Nephron progenitor cell (in vitro differentiated cells): ENCODE results near the gene S100A16.
A peak's percentile ranks its signal among the peaks of the same experiment; 100 is the strongest.

ENCODE experiments used
- DNase-seq: peaks from one replicate; pipeline ENCODE4 v3.0.0; 2021
- H3K27ac Mint-ChIP-seq: 2 replicates; pipeline ENCODE4 v1.8.0; 2021; ENCODE audit warnings: mild to moderate bottlenecking, moderate library complexity, mixed read lengths
- H3K27me3 Mint-ChIP-seq: 2 replicates; pipeline ENCODE4 v1.8.0; 2021; ENCODE audit warnings: mild to moderate bottlenecking, low read depth, mixed read lengths; ENCODE audit not compliant: poor library complexity
- H3K36me3 Mint-ChIP-seq: 2 replicates; pipeline ENCODE4 v1.8.0; 2021; ENCODE audit warnings: low read depth, mixed read lengths
- H3K4me1 Mint-ChIP-seq: 2 replicates; pipeline ENCODE4 v1.8.0; 2021; ENCODE audit warnings: mixed read lengths
- H3K4me3 Mint-ChIP-seq: 2 replicates; pipeline ENCODE4 v1.8.0; 2021; ENCODE audit warnings: mild to moderate bottlenecking, moderate library complexity, mixed read lengths
- H3K9me3 Mint-ChIP-seq: 2 replicates; pipeline ENCODE4 v1.8.0; 2021; ENCODE audit warnings: mild to moderate bottlenecking, moderate library complexity, mixed read lengths
- TF ChIP-seq, protein P1 (sequence below): fragments of 200-600 bp; sonication (generic); IDR thresholded peaks from 2 replicates; pipeline ENCODE4 v1.5.0; 2021; ENCODE audit warnings: antibody characterized with exemption

Gene S100A16

DNA sequence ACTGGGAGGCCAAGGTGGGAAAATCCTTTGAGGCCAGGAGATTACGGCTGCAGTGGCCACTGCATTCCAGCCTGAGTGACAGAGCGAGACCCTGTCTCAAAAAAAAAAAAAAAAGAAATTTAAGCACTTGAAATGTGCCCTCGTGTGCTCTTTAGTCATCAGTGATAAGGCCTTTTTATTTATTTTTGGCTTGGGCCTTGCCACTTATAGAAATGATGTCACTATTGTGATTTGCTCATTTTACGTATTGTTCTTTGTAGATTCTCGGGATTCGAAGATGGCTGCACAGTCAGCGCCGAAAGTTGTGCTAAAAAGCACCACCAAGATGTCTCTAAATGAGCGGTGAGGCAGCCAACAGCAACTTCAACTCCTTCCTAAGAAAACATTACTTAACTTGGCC is 23.4 kb upstream of the S100A16 start:
- Mint-ChIP-seq H3K4me1 (peaks cover 68% of the 10 kb centered on the region), H3K27ac (no peak overlapping the region), H3K36me3 (peaks cover 63% of the 10 kb centered on the region), H3K4me3 (peak overlapping the region; percentile 81), H3K27me3 (peaks cover 3% of the 10 kb centered on the region), H3K9me3 (peaks cover 12% of the 10 kb centered on the region)
- TF ChIP-seq, protein P1, sequence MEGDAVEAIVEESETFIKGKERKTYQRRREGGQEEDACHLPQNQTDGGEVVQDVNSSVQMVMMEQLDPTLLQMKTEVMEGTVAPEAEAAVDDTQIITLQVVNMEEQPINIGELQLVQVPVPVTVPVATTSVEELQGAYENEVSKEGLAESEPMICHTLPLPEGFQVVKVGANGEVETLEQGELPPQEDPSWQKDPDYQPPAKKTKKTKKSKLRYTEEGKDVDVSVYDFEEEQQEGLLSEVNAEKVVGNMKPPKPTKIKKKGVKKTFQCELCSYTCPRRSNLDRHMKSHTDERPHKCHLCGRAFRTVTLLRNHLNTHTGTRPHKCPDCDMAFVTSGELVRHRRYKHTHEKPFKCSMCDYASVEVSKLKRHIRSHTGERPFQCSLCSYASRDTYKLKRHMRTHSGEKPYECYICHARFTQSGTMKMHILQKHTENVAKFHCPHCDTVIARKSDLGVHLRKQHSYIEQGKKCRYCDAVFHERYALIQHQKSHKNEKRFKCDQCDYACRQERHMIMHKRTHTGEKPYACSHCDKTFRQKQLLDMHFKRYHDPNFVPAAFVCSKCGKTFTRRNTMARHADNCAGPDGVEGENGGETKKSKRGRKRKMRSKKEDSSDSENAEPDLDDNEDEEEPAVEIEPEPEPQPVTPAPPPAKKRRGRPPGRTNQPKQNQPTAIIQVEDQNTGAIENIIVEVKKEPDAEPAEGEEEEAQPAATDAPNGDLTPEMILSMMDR, result no peak
- no peak for DNase-seq

DNA sequence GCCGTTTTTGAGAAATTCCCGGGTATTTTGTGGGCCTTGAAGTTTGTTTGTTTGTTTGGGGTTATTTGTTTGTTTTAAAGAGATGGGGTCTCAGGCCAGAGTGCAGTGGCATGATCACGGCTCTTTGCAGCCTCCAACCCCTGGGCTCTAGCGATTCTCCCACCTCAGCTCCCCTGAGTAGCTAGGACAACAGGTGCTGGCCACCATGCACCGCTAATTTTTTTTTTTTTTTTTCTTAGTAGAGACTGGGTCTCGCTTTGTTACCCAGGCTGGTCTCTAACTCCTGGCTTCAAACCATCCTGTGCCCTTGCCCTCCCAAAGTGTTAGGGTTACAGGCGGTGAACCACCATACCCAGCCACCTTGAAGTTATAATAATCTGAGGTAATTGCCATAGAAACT is 22.9 kb upstream of the S100A16 start:
- H3K27me3 Mint-ChIP-seq, result peaks cover 3% of the 10 kb centered on the region
- peaks cover 65% of the 10 kb centered on the region for H3K4me1 Mint-ChIP-seq
- TF ChIP-seq, protein P1, result no peak
- H3K27ac Mint-ChIP-seq, result no peak overlapping the region
- peak overlapping the region; percentile 79 for H3K4me3 Mint-ChIP-seq
- peaks cover 59% of the 10 kb centered on the region for H3K36me3 Mint-ChIP-seq
- DNase-seq, result no peak
- peaks cover 12% of the 10 kb centered on the region for H3K9me3 Mint-ChIP-seq

DNA sequence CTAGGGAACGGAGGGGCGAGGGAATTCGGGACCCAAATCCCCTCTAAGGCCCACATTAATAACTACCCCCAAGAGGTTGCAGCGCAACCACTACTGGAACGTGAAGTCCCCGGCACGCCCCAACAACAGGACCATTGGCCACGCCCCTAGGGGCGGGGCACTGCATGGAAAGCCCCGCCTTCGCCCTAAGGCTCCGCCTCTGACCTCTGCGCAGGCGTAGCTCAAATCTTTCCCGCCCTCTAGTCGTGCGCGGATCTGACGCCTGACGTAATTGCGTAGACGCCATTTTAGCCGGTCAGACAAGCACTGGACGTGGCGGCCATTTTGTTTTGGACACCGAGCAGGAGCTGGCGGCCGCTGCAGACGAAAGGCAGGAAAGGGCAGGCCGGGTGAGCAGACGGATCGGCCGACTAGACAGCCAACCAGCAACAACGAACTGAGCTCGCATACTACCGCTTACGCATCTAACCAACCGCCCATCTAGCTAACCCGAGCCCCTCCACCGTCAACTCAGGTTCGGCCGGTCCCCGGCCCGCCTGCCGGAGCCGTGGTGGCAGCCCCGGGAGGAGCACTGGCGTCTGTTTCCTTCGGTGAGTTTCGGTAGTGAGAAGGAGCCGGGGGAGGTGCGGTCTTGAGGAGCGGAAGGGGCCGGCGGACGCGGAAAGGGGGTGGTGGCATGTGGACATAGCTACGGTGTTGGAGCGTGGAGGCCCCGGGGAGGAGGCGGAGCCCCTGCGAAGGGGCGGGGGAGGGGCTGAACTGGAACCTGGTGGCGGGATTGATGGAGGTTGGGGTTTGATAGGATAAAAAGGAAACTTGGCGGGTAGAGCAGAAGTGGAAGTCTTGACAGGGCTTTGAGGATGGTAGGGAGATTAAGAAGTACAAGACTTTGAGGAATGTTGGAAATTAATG is 21.1 kb upstream of the S100A16 start, which contains the start of gene CHTOP:
Gene CHTOP (plus strand): TSS at position 313 of the 912 bp plus-strand sequence. CDS start 2,523 bp downstream, outside the sequence.
- H3K4me3 Mint-ChIP-seq, result peak within 1 kb of the TSS; percentile 96
- peaks cover 52% of the 10 kb centered on the region for H3K36me3 Mint-ChIP-seq
- peak within 1 kb of the TSS; percentile 100 for H3K27ac Mint-ChIP-seq
- H3K4me1 Mint-ChIP-seq, result peaks cover 82% of the 10 kb centered on the region
- peak; percentile 93 for DNase-seq
- H3K27me3 Mint-ChIP-seq, result peaks cover 3% of the 10 kb centered on the region
- TF ChIP-seq, protein P1, result no peak
- peaks cover 12% of the 10 kb centered on the region for H3K9me3 Mint-ChIP-seq

DNA sequence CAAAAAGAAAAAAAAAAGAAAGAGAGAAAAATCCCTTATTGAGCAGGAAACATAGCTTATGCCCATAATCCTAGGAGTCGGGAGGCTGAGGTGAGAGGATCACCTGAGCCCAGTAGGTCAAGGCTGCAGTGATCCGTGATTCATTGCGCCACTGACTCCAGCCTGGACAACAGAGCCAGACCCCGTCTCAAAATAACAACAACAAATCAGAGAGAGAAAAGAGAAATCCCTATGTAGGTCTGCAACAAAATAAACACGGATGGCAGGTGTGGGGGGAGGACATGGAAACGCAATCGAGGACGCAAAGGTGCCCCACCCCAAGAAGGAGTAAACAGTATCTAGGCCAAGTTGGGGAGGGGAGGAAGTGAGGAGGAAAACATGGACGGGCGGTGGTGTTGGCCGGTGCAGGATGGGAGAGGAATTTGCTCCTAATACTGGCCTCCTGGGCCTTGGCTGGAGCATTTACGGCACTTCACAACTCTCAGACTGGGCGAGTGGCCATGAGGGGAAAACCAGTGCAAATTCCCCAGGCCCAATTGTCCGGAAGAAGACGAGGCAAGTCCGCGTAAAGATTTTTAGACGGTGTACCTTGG is 20.3 kb upstream of the S100A16 start:
- TF ChIP-seq, protein P1, result no peak
- Mint-ChIP-seq H3K4me3 (peak overlapping the region; percentile 96), H3K27me3 (peaks cover 3% of the 10 kb centered on the region), H3K4me1 (peaks cover 86% of the 10 kb centered on the region), H3K9me3 (peaks cover 12% of the 10 kb centered on the region), H3K27ac (no peak overlapping the region), H3K36me3 (peaks cover 44% of the 10 kb centered on the region)
- DNase-seq, result no peak

DNA sequence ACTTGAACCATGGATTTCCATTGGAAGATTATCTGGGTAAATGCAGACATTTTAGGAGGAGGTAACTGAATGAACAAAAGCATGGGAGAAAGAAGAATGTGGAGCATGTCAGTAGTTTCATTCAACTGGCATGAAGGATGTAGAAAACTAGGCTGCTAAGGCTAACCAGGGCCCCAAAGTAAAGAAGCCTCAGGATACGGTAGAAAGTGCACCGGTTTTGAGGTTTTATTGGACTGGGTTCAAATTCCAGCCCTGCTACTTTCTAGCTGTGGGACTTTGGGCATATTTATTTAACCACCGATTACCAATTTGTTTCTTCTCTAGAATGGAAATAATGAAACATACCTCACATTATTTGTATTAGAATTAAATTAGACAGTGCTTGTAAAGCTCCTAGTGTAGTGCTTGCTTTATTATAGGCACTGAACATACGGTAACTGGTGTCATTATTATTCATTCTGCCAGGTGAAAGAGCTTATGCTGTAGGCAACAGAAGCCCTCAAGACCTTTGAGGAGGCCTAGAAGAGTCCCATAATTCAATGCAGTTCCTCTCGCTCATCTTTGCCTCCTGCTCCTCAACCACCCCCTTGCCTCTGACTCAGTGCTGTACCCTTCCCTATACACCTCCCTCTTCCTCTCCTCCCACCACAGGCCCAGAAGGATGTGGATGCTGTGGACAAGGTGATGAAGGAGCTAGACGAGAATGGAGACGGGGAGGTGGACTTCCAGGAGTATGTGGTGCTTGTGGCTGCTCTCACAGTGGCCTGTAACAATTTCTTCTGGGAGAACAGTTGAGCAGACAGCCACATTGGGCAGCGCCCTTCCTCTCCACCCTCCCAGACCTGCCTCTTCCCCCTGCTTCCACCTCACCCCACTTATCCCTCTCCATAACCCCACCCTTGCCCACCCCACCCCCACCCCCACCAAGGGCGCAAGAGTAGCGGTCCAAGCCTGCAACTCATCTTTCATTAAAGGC is 18.4 kb upstream of the S100A16 start:
- no peak for DNase-seq
- Mint-ChIP-seq H3K27me3 (peaks cover 3% of the 10 kb centered on the region), H3K9me3 (peaks cover 12% of the 10 kb centered on the region), H3K27ac (no peak overlapping the region), H3K4me3 (no peak overlapping the region), H3K36me3 (peaks cover 27% of the 10 kb centered on the region), H3K4me1 (peaks cover 88% of the 10 kb centered on the region)
- TF ChIP-seq, protein P1, result no peak
